ENCODE measurements around the gene C16orf74.

C16orf74 gene

DNA sequence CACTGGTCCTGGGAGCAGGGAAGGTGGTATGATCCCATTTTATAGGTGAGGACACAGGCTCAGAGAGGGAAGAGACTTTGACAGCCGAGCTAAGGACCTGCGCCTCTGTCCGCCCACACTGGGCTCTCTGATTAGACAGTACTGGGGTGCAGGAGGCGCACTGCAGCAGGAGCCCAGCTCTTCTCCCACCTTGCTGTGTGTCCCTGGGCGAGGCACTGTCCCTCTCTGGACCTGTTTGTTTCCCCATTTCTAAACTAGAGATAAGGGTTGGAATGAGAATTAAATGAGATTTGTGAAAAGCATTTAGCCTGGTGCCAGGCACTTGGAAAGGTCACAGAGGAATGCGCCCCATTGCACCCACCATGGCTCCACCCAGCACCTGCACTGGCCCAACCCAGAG lies 42.6 kb downstream of the C16orf74 start:
- no peaks in the 10 kb centered on the region for H3K4me1 ChIP-seq (ENCODE audit: control insufficient read depth, low read length)
- H3K9me2 ChIP-seq (replicated peaks; ENCODE audit: control insufficient read depth, low read length): no peaks in the 10 kb centered on the region
- no peaks in the 10 kb centered on the region for H3K36me3 ChIP-seq (ENCODE audit: control insufficient read depth, low read length)
- peaks cover 8% of the 10 kb centered on the region; the same call in 1 of the 2 replicates for H3K27me3 ChIP-seq (ENCODE audit: control insufficient read depth, low read length)
- H4K20me1 ChIP-seq (ENCODE audit: control insufficient read depth, insufficient read depth, low read depth, low read length): no peaks in the 10 kb centered on the region
- no peak overlapping the region for H3K4me2 ChIP-seq (ENCODE audit: low read length)
- no peak overlapping the region for H3K27ac ChIP-seq (ENCODE audit: low read depth, low read length)
- no peak overlapping the region for H3K4me3 ChIP-seq (ENCODE audit: low read length)
- TF ChIP-seq EZH2phosphoT487 (IDR thresholded peaks at IDR 0.05; ENCODE audit: borderline replicate concordance, low read length): no peak
- TF ChIP-seq CTCF (IDR thresholded peaks at IDR 0.05; ENCODE audit: low read depth, low read length, poor library complexity, severe bottlenecking): no peak
- no peaks in the 10 kb centered on the region for H3K9me3 ChIP-seq (ENCODE audit: control insufficient read depth, insufficient read depth, low read length)
- H3F3A ChIP-seq (ENCODE audit: control insufficient read depth, insufficient read depth): no peaks in the 10 kb centered on the region
- no peaks in the 10 kb centered on the region for H3K79me2 ChIP-seq (ENCODE audit: control insufficient read depth, low read length)

DNA sequence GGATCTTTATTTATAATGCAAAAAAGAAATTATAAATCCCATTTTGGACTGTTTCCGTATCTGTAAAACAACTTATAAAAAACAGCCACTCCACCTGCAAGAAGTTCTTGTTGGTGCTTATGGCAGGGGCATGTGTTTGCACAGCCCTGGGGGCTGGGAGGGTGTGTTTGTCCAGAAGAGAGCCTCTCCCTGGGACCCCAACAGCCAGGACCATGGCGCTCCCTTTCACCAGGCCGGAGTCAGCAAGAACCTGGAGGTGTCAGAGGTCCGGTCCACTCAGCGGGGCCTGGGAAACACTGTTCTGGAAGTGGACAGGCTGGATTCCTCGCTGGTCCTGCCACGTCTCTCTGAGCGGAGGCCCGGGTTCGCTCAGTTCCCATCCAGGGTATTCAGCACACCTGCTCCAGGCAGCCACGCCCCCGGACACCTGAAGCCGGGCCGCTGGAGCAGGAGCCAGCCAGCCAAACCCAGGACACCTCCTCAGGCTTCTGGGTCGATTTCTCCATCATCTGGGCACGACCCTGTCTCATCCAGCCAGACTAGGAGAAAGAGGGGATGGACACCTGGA lies 43.3 kb downstream of the C16orf74 start:
- H3K27me3 ChIP-seq (ENCODE audit: control insufficient read depth, low read length): peaks cover 10% of the 10 kb centered on the region; the same call in 1 of the 2 replicates
- no peaks in the 10 kb centered on the region for H3K4me1 ChIP-seq (ENCODE audit: control insufficient read depth, low read length)
- TF ChIP-seq EZH2phosphoT487 (IDR thresholded peaks at IDR 0.05; ENCODE audit: borderline replicate concordance, low read length) (no peak), CTCF (IDR thresholded peaks at IDR 0.05; ENCODE audit: low read depth, low read length, poor library complexity, severe bottlenecking) (no peak)
- no peaks in the 10 kb centered on the region for H3K36me3 ChIP-seq (ENCODE audit: control insufficient read depth, low read length)
- no peak overlapping the region for H3K27ac ChIP-seq (ENCODE audit: low read depth, low read length)
- no peaks in the 10 kb centered on the region for H3K9me3 ChIP-seq (ENCODE audit: control insufficient read depth, insufficient read depth, low read length)
- H3K4me2 ChIP-seq (ENCODE audit: low read length): no peak overlapping the region
- H3K4me3 ChIP-seq (ENCODE audit: low read length): no peak overlapping the region
- no peaks in the 10 kb centered on the region for H4K20me1 ChIP-seq (ENCODE audit: control insufficient read depth, insufficient read depth, low read depth, low read length)
- H3F3A ChIP-seq (ENCODE audit: control insufficient read depth, insufficient read depth): no peaks in the 10 kb centered on the region
- H3K9me2 ChIP-seq (replicated peaks; ENCODE audit: control insufficient read depth, low read length): no peaks in the 10 kb centered on the region
- H3K79me2 ChIP-seq (ENCODE audit: control insufficient read depth, low read length): no peaks in the 10 kb centered on the region

GRCh38 chr16:85706449-85707034 lies 44.4 kb downstream of the C16orf74 start:
- Histone ChIP-seq H3K27ac (ENCODE audit: low read depth, low read length) (no peak overlapping the region), H3K4me1 (ENCODE audit: control insufficient read depth, low read length) (no peaks in the 10 kb centered on the region), H3K79me2 (ENCODE audit: control insufficient read depth, low read length) (no peaks in the 10 kb centered on the region), H3K9me2 (replicated peaks; ENCODE audit: control insufficient read depth, low read length) (no peaks in the 10 kb centered on the region), H4K20me1 (ENCODE audit: control insufficient read depth, insufficient read depth, low read depth, low read length) (no peaks in the 10 kb centered on the region), H3K4me3 (ENCODE audit: low read length) (no peak overlapping the region), H3K9me3 (ENCODE audit: control insufficient read depth, insufficient read depth, low read length) (no peaks in the 10 kb centered on the region), H3K27me3 (ENCODE audit: control insufficient read depth, low read length) (peaks cover 11% of the 10 kb centered on the region), H3F3A (ENCODE audit: control insufficient read depth, insufficient read depth) (no peaks in the 10 kb centered on the region), H3K4me2 (ENCODE audit: low read length) (no peak overlapping the region), H3K36me3 (ENCODE audit: control insufficient read depth, low read length) (no peaks in the 10 kb centered on the region)
- TF ChIP-seq CTCF (IDR thresholded peaks at IDR 0.05; ENCODE audit: low read depth, low read length, poor library complexity, severe bottlenecking) (no peak), EZH2phosphoT487 (IDR thresholded peaks at IDR 0.05; ENCODE audit: borderline replicate concordance, low read length) (no peak)
